ENCODE data around the gene CDK5.

- TF ChIP-seq POLR2AphosphoS5 (IDR thresholded peaks at IDR 0.05), result no peak
- no peak for TF ChIP-seq CTCF (IDR thresholded peaks at IDR 0.05 in 8 of 11, conservative IDR thresholded peaks at IDR 0.05 in 3 of 11)
- no peak for TF ChIP-seq POLR2A (IDR thresholded peaks at IDR 0.05)
Measured at GRCh38 chr7:151019130-151019447, 38.6 kb downstream of the CDK5 start.

Data from spleen (tissue), 7 donors.